HG03432 (cell line): ENCODE measurements around the gene MAGI3.

Experiments
- ATAC-seq: cut with Tn5 transposase; IDR thresholded peaks from one replicate; pipeline ENCODE4 v1.9.1; 2021; ENCODE audit warnings: mild to moderate bottlenecking, moderate library complexity; ENCODE audit not compliant: unreplicated experiment

Gene MAGI3

GRCh38 chr1:113389953-113390834, at the start of gene MAGI3:
TSS of gene MAGI3 (plus strand) at chr1:113390515. CDS start at chr1:113391034, 519 bp downstream.
- ATAC-seq, result peak; percentile 99

- no peak for ATAC-seq
Observed at GRCh38 chr1:113353580-113353979, 36.7 kb upstream of the MAGI3 start.

GRCh38 chr1:113363935-113364334, 26.4 kb upstream of the MAGI3 start:
- ATAC-seq, result no peak

GRCh38 chr1:113369040-113369439, 21.3 kb upstream of the MAGI3 start:
- no peak for ATAC-seq

GRCh38 chr1:113369699-113370098, 20.6 kb upstream of the MAGI3 start:
- ATAC-seq, result no peak

- ATAC-seq, result no peak
Observed at GRCh38 chr1:113370868-113371267, 19.4 kb upstream of the MAGI3 start.

- ATAC-seq, result no peak
Observed at GRCh38 chr1:113372546-113372945, 17.8 kb upstream of the MAGI3 start.

GRCh38 chr1:113373644-113374043, 16.7 kb upstream of the MAGI3 start:
- ATAC-seq, result no peak

GRCh38 chr1:113375878-113376277, 14.4 kb upstream of the MAGI3 start:
- ATAC-seq, result no peak

GRCh38 chr1:113380075-113380474, 10.2 kb upstream of the MAGI3 start:
- no peak for ATAC-seq

- no peak for ATAC-seq
Observed at GRCh38 chr1:113388017-113388620, 2.2 kb upstream of the MAGI3 start.

- ATAC-seq, result no peak
Observed at GRCh38 chr1:113388621-113389358, 1.5 kb upstream of the MAGI3 start.

GRCh38 chr1:113389359-113389952, 859 bp upstream of the MAGI3 start:
- no peak for ATAC-seq

GRCh38 chr1:113390871-113391648, 745 bp downstream of the MAGI3 start:
- ATAC-seq, result peak; percentile 7

- no peak for ATAC-seq
Observed at GRCh38 chr1:113391649-113392271, 1.4 kb downstream of the MAGI3 start.

GRCh38 chr1:113392541-113393128, 2.3 kb downstream of the MAGI3 start:
- ATAC-seq, result no peak

- ATAC-seq, result no peak
Observed at GRCh38 chr1:113394043-113394862, 3.9 kb downstream of the MAGI3 start.

- ATAC-seq, result no peak
Observed at GRCh38 chr1:113394863-113395259, 4.5 kb downstream of the MAGI3 start.

- no peak for ATAC-seq
Observed at GRCh38 chr1:113396102-113396501, 5.8 kb downstream of the MAGI3 start.
